ENCODE results near the gene FARS2. TPM values are rescaled to one million over a fixed set of nuclear protein-coding genes. Genes with fewer than 3 reads are reported as not detected.

FARS2 gene
- total and polyA plus RNA-seq, 7 donors = 8.1 to 21.0 (median 12.5) TPM

DNA sequence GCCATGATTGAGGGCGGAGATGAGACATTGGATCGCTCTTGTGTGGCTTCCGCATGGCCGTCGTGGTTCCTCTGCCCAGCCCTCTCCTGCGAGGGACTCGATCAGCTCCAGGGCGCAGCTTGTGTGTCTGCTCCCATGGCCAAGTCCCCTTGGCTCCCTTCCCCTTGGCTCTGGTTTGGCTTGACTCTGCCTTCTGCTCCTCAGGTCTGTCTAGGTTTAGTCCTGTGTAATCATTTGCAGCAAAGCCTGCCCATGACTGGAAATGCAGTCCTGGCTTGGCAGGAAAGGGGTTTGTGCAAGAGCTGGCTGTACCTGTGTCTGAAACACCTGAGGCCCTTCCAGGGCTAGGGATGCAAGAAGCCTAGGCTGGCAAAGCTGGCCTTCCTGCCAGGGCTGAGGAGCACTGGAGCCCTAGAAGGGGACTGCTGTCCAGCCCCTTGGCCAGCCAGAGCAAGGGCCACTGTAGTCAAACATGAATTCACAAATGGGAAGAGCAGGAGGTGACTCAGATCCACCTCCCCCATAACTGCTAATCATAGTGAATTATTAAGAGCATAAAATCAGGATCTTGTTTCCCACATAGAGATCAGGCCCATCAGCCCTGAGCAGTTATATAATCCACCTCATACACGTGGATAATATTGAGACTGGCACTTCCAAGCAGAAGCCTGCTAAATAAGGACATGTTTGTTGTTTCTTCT, 196.8 kb downstream of the FARS2 start:
- intact Hi-C loops (cut with DNase I) = no loop called here
- H3K9me3 ChIP-seq = no peaks in the 10 kb centered on the region
- no peaks in the 10 kb centered on the region for H3K36me3 ChIP-seq
- 77 to 93% methylated on average over 9 of the region's 9 CpGs for WGBS, 2 donors
- H3K27me3 ChIP-seq = no peaks in the 10 kb centered on the region
- H3K4me3 ChIP-seq = no peak overlapping the region
- TF ChIP-seq, protein P1, sequence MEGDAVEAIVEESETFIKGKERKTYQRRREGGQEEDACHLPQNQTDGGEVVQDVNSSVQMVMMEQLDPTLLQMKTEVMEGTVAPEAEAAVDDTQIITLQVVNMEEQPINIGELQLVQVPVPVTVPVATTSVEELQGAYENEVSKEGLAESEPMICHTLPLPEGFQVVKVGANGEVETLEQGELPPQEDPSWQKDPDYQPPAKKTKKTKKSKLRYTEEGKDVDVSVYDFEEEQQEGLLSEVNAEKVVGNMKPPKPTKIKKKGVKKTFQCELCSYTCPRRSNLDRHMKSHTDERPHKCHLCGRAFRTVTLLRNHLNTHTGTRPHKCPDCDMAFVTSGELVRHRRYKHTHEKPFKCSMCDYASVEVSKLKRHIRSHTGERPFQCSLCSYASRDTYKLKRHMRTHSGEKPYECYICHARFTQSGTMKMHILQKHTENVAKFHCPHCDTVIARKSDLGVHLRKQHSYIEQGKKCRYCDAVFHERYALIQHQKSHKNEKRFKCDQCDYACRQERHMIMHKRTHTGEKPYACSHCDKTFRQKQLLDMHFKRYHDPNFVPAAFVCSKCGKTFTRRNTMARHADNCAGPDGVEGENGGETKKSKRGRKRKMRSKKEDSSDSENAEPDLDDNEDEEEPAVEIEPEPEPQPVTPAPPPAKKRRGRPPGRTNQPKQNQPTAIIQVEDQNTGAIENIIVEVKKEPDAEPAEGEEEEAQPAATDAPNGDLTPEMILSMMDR (IDR thresholded peaks at IDR 0.05) = no peak
- TF ChIP-seq EP300 (IDR thresholded peaks at IDR 0.05) (no peak), POLR2AphosphoS5 (IDR thresholded peaks at IDR 0.05) (no peak), POLR2A (IDR thresholded peaks at IDR 0.05) (no peak)
- H3K4me1 ChIP-seq = peaks cover 0 to 7% (median 0%) of the 10 kb centered on the region in 4 donors
- DNase-seq = no peak
- H3K27ac ChIP-seq = no peak overlapping the region

DNA sequence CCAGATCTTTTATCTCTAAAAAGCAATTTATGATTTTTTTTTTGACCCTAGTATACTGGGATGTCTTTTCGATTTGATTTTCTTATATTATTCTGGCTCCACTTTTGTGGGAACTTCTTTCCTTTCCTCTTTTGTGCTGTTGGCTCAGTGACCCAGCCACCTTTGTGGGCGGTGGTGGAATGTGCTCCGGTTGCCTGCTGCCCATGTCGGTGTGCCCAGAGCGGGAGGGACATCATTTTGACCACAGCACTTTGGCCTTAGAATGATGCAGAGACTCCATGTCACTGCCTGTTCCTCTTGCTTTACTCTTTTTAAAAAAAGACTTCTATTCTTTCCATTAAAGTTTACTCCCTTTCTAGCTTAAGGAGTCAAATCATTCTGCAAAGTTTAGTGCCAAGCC, 198.0 kb downstream of the FARS2 start:
- TF ChIP-seq POLR2AphosphoS5 (IDR thresholded peaks at IDR 0.05) (no peak), POLR2A (IDR thresholded peaks at IDR 0.05) (no peak), EP300 (IDR thresholded peaks at IDR 0.05) (no peak)
- TF ChIP-seq, protein P1 (IDR thresholded peaks at IDR 0.05) = no peak
- intact Hi-C loops (cut with DNase I) = no loop called here
- H3K9me3 ChIP-seq = no peaks in the 10 kb centered on the region
- H3K4me1 ChIP-seq = peaks cover 0 to 7% (median 0%) of the 10 kb centered on the region in 4 donors
- H3K36me3 ChIP-seq = no peaks in the 10 kb centered on the region
- H3K27me3 ChIP-seq = no peaks in the 10 kb centered on the region
- H3K27ac ChIP-seq = no peak overlapping the region
- H3K4me3 ChIP-seq = no peak overlapping the region
- DNase-seq = no peak
- 95 to 96% methylated on average over 5 of the region's 5 CpGs for WGBS, 2 donors

DNA sequence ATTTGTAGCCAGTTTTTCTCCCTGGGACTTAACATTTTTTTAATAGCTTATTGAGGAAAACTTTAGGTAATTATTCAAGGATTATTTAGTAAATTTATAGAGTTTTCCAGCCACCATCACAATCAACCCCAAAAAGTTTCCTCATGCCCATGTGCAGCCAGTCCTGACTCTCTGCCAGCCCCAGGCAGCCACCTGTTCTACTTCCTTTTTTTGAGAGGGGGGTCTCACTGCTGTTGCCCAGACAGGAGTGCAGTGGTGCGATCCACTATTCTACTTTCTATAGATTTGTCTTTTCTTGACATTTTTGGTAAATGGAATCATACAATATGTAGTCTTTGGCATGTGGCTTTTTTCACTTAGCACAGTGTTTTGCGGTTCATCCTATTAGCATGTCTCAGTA, 200.1 kb downstream of the FARS2 start:
- no peak overlapping the region for H3K27ac ChIP-seq
- intact Hi-C loops (cut with DNase I) = no loop called here
- peaks cover 0 to 7% (median 0%) of the 10 kb centered on the region in 4 donors for H3K4me1 ChIP-seq
- DNase-seq = no peak
- H3K4me3 ChIP-seq = no peak overlapping the region
- no peaks in the 10 kb centered on the region for H3K27me3 ChIP-seq
- no peaks in the 10 kb centered on the region for H3K36me3 ChIP-seq
- TF ChIP-seq POLR2AphosphoS5 (IDR thresholded peaks at IDR 0.05) (no peak), POLR2A (IDR thresholded peaks at IDR 0.05) (no peak), EP300 (IDR thresholded peaks at IDR 0.05) (no peak)
- TF ChIP-seq, protein P1 (IDR thresholded peaks at IDR 0.05) = no peak
- no peaks in the 10 kb centered on the region for H3K9me3 ChIP-seq
- 86 to 93% methylated on average over 2 of the region's 2 CpGs for WGBS, 2 donors

DNA sequence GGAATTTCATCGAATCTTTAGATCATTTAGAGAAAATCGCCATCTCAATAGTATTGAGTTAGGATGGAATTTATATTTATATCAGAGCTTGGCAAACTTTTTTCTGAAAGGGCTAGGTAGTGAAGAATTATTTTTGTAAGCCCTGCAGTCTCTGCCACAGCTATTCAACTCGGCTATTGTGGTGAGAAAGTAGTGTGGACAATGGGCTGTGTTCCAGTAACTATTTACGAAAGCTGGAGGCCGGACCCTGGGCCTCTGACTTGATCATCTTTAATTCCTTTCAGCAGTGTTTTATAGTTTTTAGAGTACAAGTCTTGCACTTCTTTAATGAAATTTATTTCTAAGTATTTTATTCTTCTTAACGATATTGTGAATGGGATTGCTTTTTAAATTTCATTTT, 201.5 kb downstream of the FARS2 start:
- 86 to 94% methylated on average over 6 of the region's 6 CpGs for WGBS, 2 donors
- Histone ChIP-seq H3K4me3 (no peak overlapping the region), H3K4me1 (peaks cover 0 to 7% (median 0%) of the 10 kb centered on the region in 4 donors), H3K27me3 (no peaks in the 10 kb centered on the region), H3K27ac (no peak overlapping the region), H3K9me3 (no peaks in the 10 kb centered on the region), H3K36me3 (no peaks in the 10 kb centered on the region)
- TF ChIP-seq EP300 (IDR thresholded peaks at IDR 0.05) = no peak
- TF ChIP-seq, protein P1 (IDR thresholded peaks at IDR 0.05) = no peak
- no peak for TF ChIP-seq POLR2AphosphoS5 (IDR thresholded peaks at IDR 0.05)
- TF ChIP-seq POLR2A (IDR thresholded peaks at IDR 0.05) = no peak
- DNase-seq = no peak
- intact Hi-C loops (cut with DNase I) = no loop called here

DNA sequence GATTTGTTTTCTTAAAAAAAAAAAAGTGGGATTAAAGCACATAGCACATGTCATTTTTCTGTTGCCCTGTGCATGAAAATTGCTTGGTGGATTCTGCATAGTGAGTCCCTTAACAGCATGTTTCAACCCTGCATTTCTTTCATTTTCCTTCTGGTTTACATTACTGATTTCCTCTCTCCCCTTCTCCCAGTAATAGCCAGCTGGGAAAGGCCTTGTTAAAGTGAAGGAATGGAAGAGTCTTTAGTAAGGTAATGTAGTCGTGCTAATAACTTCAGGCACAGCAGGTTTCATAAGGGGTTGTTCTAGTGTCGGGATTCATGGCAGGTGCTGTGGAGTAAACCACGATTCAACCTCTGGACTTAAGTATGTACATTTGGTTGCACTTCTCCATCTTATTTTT, 202.4 kb downstream of the FARS2 start:
- DNase-seq = no peak
- H3K27ac ChIP-seq = no peak overlapping the region
- 70 to 91% methylated on average over 3 of the region's 3 CpGs for WGBS, 2 donors

More for the DNA sequence above, 202.4 kb downstream of the FARS2 start:
- Histone ChIP-seq H3K4me1 (no peaks in the 10 kb centered on the region), H3K4me3 (no peak overlapping the region), H3K27me3 (no peaks in the 10 kb centered on the region), H3K36me3 (no peaks in the 10 kb centered on the region), H3K9me3 (no peaks in the 10 kb centered on the region)
- intact Hi-C loops (cut with DNase I) = no loop called here
- no peak for TF ChIP-seq POLR2A (IDR thresholded peaks at IDR 0.05)
- no peak for TF ChIP-seq EP300 (IDR thresholded peaks at IDR 0.05)
- TF ChIP-seq POLR2AphosphoS5 (IDR thresholded peaks at IDR 0.05) = no peak
- TF ChIP-seq, protein P1 (IDR thresholded peaks at IDR 0.05) = no peak
